Measurements from ENCODE around the gene ARHGDIA. TPM values are rescaled to one million over a fixed set of nuclear protein-coding genes. Genes with fewer than 3 reads are reported as not detected.

ARHGDIA gene
- total RNA-seq, 4 donors from 2014 or later: 190 to 484 (median 237) TPM

GRCh38 chr17:81846743-81847689, 24.1 kb downstream of the ARHGDIA start:
- no peak for DNase-seq (ENCODE audit: low spot score in 2 of 2)
- Histone ChIP-seq H3K9me3 (no peaks in the 10 kb centered on the region), H3K4me1 (peaks cover 0 to 10% (median 0%) of the 10 kb centered on the region in 4 donors), H3K27ac (no peak overlapping the region), H3K27me3 (no peaks in the 10 kb centered on the region), H3K4me3 (no peak overlapping the region), H3K36me3 (peaks cover 8 to 97% (median 47%) of the 10 kb centered on the region in 3 donors)
- TF ChIP-seq CTCF (IDR thresholded peaks at IDR 0.05) (no peak), POLR2A (IDR thresholded peaks at IDR 0.05) (no peak), EP300 (IDR thresholded peaks at IDR 0.05) (no peak)
- WGBS, 2 donors: 86 to 94% methylated on average over 23 to 24 of the region's 24 CpGs

GRCh38 chr17:81845881-81846742, 25.0 kb downstream of the ARHGDIA start:
- DNase-seq (ENCODE audit: low spot score in 2 of 2): no peak
- WGBS, 2 donors: 91 to 94% methylated on average over 31 to 38 of the region's 38 CpGs
- Histone ChIP-seq H3K9me3 (no peaks in the 10 kb centered on the region), H3K27ac (no peak overlapping the region), H3K4me1 (peaks cover 0 to 10% (median 0%) of the 10 kb centered on the region in 4 donors), H3K4me3 (no peak overlapping the region), H3K27me3 (no peaks in the 10 kb centered on the region), H3K36me3 (peaks cover 8 to 97% (median 39%) of the 10 kb centered on the region in 3 donors)
- TF ChIP-seq POLR2A (IDR thresholded peaks at IDR 0.05): no peak
- TF ChIP-seq CTCF (IDR thresholded peaks at IDR 0.05): no peak
- TF ChIP-seq EP300 (IDR thresholded peaks at IDR 0.05): no peak

GRCh38 chr17:81845361-81845760, 25.8 kb downstream of the ARHGDIA start:
- Histone ChIP-seq H3K27me3 (no peaks in the 10 kb centered on the region), H3K27ac (no peak overlapping the region), H3K4me3 (no peak overlapping the region), H3K9me3 (no peaks in the 10 kb centered on the region), H3K4me1 (peaks cover 0 to 10% (median 0%) of the 10 kb centered on the region in 4 donors), H3K36me3 (peaks cover 8 to 92% (median 38%) of the 10 kb centered on the region in 3 donors)
- 89 to 97% methylated on average over 11 to 12 of the region's 13 CpGs for WGBS, 2 donors
- no peak for TF ChIP-seq CTCF (IDR thresholded peaks at IDR 0.05)
- TF ChIP-seq POLR2A (IDR thresholded peaks at IDR 0.05): no peak
- TF ChIP-seq EP300 (IDR thresholded peaks at IDR 0.05): no peak
- no peak for DNase-seq (ENCODE audit: low spot score in 2 of 2)

DNA sequence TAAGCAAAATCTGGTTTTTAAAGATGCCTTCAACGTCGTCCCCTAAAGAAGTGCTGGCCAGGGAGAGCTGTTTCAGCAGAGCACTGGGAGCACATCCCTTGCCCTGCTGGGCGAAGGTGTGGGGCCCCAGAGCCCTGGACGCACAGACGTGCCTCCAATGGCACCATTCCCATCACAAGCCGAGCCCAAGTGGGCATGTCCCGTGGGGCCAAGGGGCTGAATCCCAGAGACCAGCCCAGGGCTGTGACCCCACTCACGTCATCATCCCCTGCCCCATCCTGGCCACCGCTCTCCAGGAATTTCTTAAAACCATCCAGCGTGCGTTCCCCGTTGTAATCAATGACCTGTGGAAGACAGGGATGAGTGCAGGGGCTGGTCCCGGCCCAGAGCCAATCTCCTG, 26.2 kb downstream of the ARHGDIA start:
- 85% methylated on average over 13 of the region's 13 CpGs for WGBS, 2 donors
- H3K27me3 ChIP-seq: no peaks in the 10 kb centered on the region
- H3K9me3 ChIP-seq: no peaks in the 10 kb centered on the region
- no peak for DNase-seq (ENCODE audit: low spot score in 2 of 2)
- H3K4me3 ChIP-seq: no peak overlapping the region
- H3K36me3 ChIP-seq: peaks cover 8 to 88% (median 38%) of the 10 kb centered on the region in 3 donors
- peaks cover 0 to 10% (median 0%) of the 10 kb centered on the region in 4 donors for H3K4me1 ChIP-seq
- no peak for TF ChIP-seq POLR2A (IDR thresholded peaks at IDR 0.05)
- no peak for TF ChIP-seq EP300 (IDR thresholded peaks at IDR 0.05)
- no peak for TF ChIP-seq CTCF (IDR thresholded peaks at IDR 0.05)
- no peak overlapping the region for H3K27ac ChIP-seq
